GM12873 (cell line): ENCODE results near the gene NCMAP.

Experiments
- CTCF ChIP-seq: IDR thresholded peaks from 2 replicates; pipeline ENCODE4 v1.5.1; 2012; ENCODE audit warnings: low read depth, mild to moderate bottlenecking, moderate library complexity, low read length, control low read depth; ENCODE audit not compliant: insufficient read depth; ENCODE audit errors: missing control alignments

The NCMAP gene

GRCh38 chr1:24648919-24649318, 93.0 kb downstream of the NCMAP start:
- TF ChIP-seq CTCF: no peak

- no peak for TF ChIP-seq CTCF
These were observed 96.5 kb downstream of the NCMAP start for GRCh38 chr1:24652382-24652781.

GRCh38 chr1:24654010-24654409, 98.1 kb downstream of the NCMAP start:
- no peak for TF ChIP-seq CTCF

- no peak for TF ChIP-seq CTCF
These were observed 100.2 kb downstream of the NCMAP start for GRCh38 chr1:24656046-24656445.

GRCh38 chr1:24657781-24658180, 101.9 kb downstream of the NCMAP start:
- no peak for TF ChIP-seq CTCF
